ENCODE measurements around the gene MAML2.

MAML2 gene

DNA sequence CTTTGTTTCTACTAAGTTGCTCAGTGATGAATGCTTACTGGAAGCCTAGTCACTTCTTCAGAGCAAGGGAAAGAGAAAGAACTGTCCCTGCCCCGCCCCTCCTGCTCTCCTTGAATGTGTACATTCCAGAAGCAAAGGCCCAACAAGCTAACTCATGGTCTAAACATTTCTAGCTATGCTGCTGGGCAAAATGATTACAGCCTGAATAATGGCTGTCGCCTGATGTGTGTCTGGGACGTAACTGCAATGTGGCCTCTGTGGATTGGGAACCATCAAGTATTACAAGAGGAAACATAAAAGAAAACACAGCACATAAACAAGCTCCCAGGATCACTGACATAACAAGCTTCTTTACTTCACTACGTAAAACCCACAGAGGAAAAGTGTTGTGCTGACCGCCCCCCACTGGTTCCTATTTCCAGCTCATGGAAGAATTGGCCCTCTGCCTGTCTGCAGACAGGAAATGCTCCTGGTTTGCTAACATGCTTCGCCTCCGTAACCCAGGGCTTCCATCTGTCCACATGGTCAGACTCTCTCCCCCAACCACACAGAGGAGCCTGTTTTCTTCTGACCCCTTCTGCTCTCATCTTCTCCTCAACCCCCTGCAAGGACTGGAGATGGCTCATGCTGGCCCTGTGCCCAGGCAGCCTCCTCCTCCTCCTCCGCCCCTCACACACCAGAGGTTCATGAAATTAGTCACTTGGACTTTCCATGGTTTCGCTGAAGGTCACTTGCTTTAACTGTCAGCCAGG is 187.2 kb downstream of the MAML2 start:
- DNase-seq (ENCODE audit: low spot score), result peak; percentile 14

DNA sequence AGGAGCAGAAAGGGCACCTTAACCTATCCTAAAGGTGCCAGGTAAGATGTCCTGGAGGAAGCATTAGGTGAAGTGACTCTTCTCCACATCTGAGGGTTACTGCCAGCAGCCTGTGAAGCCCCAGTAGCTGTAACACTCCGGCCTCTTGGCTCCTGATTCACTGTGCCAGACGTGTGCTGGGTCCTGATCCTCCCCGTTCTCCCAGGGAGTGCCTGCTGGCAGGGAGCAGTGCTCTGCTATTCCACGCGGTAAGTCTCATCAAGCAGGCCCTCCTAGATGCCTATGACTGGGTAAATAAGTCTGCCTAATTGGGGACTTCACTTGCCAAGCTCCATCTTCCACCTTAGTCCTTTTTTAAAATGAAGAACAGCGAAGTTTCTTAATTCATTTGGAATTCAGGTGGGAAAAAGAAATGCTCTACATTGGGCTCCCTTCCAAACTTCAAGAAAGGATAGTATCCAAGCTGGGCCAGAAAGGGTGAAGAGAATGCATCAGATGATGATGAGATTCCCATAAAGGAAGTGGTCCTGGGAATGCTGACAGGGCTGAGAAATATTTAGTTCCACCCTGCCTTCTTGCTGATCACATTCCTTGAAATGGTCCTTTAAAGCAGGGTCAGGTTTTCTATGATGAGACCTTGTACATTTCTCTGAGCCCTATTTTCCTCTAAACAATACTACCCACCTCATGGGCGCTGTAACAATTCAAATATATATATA is 188.0 kb downstream of the MAML2 start:
- no peak for DNase-seq (ENCODE audit: low spot score)

DNA sequence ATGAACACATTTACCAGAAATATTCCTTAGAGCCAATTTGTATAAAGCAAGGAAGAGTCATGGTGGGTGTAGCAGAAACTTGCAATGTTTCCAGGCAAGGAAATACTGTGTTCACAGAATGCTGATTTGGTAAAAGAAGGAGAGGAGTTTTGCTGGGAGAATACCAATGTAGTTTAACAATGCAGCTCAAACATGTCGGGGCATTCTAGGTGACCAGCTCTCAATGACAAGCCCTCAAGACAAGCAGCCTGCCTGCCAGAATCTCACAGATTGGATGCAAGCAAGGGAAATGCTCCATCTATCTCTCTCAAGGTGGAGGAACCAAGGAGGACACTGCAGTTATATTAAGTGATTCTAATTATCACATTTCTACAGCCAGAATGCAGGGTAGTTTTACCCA is 190.4 kb downstream of the MAML2 start:
- no peak for DNase-seq (ENCODE audit: low spot score)

DNA sequence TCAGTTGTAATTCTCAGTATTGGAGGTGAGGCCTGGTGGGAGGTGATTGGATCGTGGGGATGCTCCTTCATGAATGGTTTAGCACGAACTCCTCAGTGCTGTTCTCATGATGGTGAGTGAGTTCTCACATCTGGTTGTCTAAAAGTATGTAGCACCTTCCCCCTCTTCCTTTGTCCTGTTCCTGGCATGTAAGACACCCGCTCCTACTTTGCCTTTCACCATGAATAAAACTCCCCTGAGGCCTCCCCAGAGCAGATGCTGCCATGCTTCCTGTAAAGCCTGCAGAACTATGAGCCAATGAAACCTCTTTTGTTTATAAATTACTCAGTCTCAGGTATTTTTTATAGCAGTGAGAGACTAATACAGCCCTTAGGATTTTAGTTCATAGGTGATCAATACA is 191.5 kb downstream of the MAML2 start:
- DNase-seq (ENCODE audit: low spot score), result no peak

DNA sequence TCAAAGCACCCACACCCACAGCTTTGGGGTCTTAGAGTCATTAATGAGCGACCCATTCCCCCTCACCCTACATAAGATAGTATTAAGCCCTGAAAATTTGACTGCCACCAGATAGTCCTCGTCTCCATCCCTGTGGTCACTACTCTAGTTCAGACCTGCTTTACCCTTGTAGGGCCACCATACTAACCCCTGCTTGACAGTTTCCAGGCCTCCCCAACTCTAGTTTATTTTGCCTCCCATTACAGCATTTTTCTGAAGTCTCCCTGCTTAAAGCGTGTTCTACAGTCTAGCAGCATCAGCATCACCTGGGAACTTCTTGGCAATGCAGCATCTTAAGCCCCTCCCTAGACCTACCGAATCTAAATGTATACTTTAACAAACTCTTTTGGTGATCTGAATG is 192.4 kb downstream of the MAML2 start:
- no peak for DNase-seq (ENCODE audit: low spot score)

DNA sequence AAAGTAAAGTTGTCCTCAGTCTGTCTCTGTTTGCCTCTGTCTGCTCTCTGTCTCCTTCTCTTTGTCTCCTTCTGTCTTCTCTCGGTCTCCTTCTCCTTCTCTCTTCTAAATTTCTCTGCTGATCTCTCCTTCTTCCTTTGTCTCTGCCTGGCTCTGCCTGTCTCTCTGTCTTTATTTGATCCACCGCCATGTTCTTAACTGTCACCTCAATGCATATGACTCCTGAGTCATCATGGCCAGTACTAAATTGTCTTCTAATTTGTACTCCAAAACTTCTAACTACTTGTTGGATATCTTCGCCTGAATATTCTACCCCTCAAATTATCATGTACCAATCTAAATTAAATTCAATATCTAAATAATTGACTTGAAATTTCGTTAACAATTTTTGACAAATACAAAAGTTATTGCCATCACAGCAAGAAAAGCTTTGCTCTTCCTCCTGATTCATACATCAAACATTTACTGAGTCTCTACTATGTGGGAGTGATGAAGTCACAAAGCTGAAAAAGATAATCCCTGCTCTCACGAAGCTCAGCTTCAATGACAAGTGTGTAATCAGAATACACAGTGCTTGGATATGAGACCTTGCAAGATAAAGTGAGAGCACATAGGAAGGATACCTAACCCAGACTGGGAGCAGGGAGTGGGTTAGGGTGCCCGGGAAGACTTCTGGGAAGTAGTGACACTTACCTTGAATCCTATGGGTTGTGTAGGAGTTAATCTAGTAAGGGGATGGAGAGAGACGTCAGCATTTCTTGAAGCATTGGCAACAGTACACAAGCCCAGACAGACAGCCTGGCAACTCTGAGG is 193.0 kb downstream of the MAML2 start:
- DNase-seq (ENCODE audit: low spot score), result peak; percentile 52

DNA sequence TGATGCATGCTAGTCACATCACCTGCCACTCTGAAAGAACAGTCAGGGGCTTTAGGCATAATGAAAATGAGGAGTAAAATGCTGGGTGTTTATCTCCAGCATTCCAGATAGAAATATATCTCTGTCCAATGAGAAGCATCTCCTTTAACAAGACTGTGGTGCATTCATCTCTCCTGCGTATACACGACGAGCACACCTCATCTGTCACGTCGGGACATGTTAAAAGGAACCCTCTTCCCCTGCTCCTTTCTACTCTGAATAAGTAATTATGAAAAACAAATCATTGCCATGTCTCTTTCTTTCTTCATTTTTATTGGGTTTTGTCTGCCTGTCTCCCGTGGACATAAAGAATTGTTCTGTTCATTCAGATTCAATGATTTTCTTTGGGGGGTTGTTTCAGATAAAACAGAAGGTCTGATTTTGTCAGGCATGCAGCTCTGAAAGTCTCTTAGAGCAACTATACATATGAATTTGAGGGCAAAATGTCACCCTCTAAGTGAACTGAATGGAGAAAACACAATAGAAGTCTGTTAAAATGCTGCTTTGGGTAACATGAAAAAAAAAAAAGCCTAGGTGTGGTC is 195.0 kb downstream of the MAML2 start:
- no peak for DNase-seq (ENCODE audit: low spot score)

DNA sequence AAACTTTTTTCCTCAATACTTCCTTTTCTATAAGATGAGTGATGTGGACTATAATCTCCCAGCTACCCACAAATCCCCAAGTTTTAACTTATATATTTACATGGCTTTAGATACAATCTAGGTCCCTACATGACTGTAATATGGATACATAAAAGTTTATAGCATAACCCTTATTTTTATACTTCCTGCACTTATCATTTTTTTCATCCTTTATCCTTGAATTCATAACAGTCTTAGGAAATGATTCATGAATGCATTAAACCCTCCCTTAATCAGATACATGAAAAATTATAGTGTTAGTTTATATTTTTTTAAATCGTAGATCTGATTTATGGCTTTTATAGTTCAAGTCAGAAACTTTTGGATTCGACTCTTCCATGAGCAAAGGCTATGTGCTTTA is 195.8 kb downstream of the MAML2 start:
- no peak for DNase-seq (ENCODE audit: low spot score)

DNA sequence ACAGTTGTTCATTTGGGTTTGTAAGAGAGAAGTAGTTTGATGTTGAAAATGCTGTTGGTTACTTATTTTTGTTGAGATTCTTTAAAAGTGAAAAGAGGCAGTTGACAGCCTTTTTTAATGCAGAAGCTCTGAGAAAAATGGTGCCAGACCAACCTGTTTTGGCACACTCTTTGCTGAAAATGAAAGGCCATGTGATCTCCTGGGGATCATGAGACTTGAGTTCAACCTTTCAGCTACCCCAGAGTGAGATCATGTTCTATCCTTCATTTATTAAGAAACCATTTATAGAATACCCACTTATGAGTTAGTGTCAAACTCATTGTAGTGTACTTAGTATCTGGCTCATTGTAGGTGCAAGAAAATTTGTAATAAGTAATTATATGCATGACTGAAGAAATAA is 196.2 kb downstream of the MAML2 start:
- DNase-seq (ENCODE audit: low spot score), result no peak

DNA sequence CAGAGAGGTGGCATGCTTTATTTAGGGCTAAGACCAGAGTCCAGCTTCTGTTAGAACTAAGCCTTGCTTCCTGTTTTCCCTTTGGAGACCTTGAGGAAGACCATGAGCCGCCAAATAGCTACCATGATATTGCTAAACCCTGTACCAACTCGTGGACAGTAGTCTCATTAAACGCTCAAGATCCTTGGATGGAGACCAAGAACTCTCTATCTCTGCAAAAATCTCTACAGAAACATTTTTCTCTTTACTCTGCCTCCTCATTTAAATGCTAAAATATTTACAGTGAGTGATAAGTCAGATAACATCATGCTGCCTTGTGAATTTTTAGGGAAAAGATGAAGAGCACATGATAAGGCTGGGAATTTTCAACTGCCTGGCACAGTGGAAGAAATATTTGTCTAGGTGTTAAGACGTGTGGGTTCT is 197.8 kb downstream of the MAML2 start:
- DNase-seq (ENCODE audit: low spot score), result no peak

DNA sequence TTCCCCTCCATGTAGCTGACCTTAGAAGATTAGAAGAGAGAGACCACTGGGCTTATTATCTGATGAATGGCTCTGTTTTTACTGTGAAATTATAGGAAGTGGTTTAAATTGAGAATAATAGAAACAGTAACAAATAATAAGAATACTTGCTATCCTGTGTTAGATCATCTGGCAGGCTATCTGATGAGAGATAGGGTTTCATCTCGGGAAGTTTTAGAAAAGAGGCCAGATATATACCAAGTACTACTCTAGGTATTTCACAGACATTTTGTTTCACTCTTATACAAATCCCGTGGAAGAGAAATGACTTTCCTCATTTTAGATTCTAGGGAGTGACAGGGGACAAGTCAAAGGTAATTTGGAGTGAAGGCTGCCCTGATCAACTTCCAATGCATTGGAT is 198.4 kb downstream of the MAML2 start:
- DNase-seq (ENCODE audit: low spot score), result no peak

DNA sequence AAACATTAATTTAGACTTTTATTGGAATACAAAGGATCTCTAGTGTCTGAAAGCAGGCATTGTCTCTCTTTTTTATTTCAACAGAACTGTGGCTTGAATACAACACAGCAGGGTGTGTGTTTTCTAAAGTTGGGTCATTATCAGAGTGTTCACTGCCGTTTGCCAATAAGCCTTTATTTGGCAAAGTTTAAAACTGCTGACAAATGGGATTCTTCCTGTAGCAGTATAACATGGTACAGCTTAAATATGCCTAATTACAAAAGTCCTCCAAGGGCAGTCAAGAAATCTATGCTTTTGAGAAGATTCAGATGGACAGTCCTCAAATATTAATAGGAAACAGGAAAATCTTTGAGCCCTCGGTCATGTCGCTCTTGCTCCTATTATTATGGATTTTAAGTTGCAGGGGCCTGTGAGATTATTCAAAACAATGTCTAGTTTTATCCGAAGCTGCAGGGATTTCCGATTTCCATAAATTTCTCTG is 199.9 kb downstream of the MAML2 start:
- no peak for DNase-seq (ENCODE audit: low spot score)

DNA sequence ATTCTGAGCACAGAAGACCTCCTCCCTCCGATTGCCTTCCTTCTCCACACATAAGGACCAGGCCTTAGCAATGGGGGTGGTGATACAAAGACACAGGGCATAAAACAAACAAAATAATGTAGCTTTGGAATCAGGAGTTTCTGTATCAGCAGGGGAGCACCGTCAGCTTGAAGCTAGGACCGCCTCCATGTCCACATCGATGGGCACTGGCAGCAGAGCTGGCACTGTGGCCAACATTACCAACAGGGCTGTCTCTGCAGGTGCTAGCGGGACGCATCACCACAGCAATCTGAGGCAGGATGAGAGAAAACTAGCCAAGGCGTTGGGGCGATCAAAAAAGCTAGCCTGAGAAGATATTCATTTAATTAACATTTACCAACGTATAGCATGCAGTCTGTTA is 201.4 kb downstream of the MAML2 start:
- DNase-seq (ENCODE audit: low spot score), result no peak

DNA sequence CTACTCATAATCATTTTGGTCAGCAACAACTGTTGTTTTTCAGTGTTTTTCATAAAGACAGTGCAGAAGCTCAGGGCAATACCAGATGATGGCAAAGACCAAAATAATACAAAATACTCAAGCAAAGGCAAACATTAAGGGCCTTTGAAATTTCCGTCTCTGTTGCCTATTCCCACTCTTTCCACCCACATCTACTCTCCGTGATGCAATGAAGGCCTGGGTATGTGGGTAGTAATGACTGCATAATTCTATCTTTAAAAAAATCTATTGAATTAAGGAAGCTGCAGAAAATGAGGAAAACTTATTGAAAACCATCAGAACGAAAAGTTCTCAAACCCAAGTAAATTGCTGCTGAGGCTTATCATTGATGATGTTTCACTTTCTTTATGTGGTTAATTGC is 203.3 kb downstream of the MAML2 start:
- no peak for DNase-seq (ENCODE audit: low spot score)

DNA sequence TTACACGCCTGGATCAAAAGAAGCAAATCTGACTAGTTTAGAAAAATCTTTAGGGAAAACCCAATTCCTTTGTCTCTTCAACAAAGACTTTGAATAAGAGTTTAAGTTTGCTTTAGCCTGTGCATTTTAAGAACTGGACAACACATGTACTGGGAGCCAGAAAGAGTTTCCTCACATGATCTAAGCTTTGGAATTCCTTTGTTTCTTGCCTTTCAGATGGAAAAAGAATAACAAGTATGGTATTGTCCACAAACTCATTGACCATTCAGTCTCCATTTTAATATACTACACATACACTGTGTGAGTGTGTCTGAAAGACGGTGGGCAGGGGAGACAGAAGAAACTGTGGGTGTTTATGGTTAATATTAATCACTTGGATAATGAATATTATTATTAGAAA is 205.6 kb downstream of the MAML2 start:
- DNase-seq (ENCODE audit: low spot score), result no peak

DNA sequence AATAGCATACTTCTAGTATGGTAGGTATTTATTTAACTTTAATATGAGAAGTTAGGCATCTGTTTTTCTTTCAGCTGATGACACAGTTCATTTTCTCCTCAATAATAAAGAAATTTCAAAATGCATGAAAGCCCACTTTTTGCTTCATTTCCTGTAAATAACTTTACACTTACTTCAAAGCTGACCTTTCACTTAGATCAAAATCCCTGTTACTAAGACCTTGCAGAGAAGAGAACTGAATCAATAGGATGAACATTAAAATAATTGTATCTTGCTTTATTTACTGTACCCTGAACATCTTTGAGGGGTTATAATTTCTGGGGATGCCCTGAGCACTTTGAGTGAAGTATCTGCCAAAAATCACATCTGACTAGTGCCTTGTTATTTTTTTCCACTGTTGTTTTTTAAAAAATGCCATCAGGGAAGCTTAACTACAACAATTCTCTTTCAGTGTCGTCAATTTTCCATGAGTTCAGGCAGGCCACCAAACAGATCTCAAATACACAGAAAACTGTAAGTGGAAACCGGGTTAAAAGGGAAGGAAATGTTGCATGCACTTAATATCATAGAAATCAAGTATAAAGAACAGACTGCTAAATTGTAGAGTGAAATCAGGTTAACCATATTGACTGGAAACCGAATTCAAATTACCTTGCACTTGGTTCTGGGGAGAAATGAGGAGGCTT is 206.2 kb downstream of the MAML2 start:
- DNase-seq (ENCODE audit: low spot score), result no peak

DNA sequence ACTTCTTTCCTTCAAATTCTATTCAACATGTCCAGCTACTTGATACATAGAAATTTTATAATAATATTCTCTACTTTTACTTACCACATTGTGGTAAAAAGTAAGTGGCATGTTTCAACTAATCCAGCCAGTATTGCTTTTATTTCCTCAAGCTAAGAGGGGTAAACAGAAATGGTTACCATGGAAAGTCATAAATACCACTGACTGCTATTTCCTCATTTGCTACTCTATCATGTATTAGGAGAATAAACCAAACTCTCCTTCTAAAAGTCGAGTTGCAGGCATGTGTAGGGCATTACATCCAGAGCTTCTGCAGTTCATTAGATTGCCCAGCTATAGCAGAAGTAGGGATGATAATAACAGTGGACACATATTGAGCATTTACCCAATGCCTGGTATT is 208.4 kb downstream of the MAML2 start:
- DNase-seq (ENCODE audit: low spot score), result no peak

DNA sequence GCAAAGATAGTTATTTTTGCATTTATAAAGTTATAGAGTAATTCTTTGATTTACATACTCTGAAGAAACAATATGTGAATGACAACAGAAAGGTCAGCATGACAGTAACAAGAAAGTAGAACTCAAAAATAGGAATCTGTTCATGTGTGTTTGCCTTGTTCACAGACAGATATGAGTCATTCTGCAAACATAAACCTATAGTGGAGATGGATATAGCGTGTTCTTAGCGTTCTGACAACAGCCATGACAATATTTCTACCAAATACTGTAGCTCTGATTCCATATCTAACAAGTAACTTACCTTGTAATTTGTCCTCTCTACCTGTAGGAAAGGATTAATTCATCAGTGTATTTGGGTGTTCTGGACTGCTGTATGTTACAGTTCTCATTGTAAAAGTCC is 210.6 kb downstream of the MAML2 start:
- DNase-seq (ENCODE audit: low spot score), result no peak

DNA sequence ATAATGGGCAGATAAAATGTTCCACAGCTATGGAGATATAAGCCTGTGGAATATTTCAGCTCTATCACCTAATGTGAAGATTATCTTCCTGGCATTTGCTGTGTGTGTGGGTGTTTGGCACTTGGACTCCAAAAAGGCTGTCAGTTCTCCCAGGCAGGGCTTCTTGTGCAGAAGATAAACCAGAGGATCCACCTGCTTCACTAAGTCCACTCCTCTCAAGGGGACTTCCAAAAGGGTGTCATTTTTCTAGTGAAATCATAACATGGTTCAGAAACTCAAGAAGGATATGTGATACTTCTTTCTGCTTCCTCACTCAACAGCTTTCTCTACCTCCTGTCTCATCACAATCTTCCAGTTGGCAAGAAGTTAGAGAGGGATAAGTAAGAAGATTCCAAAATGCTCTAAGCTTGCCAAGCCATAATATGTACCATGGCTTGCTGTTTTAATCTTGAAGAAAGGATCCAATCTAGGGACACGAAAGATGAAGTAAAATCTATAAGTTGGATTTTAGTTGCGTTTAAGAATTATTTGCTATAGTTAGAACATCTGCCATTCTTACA is 212.9 kb downstream of the MAML2 start:
- DNase-seq (ENCODE audit: low spot score), result no peak

DNA sequence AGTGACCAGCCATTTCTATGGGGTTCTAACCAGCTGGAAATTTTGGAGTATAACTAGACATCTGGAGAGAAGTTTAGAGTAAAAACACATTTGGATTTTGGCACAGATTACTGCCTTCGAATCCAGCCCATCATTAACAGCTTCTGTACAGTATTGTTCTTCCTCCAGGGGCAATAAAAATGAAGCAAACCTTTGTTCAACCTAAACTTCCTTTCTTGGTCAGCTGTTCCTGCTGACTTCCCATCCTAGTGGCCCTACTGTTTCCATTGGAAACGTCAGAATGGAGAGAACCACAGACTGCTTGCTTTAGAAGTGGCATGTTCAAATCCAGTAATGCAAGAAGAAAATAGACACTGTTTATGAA is 215.4 kb downstream of the MAML2 start:
- no peak for DNase-seq (ENCODE audit: low spot score)

DNA sequence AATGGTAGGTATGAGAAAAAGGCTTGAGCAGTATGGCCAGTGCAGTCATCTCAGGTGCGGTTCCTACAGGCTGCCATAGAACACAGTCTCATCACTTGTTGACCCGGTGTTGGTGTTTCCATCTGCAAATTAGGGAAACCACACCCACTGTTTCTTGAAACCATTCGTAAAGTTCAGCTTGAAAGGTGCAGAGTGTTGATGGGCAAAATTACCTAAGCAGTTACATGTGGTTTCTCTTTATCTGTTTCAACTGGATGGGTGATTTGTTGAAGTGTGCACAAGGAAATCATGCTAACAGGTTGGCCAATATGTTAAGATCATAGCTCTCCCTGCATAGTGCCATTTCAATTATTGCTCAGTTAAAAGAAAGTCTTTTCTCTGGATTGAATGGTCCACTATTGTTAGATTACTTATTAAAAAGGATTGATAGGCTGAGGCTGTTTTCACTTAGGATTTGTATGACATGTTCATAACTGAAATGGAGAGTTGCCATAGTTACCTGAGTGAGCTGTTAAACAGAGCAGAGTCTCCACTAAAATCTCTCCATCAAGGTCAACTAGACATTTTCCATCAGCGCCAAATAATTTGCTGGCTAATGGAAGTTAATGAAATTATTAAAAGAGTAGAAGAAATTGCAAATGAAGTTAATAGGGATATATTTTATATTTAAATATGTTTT is 215.9 kb downstream of the MAML2 start:
- DNase-seq (ENCODE audit: low spot score), result no peak

Data from RKO (cell line).